Measurements from ENCODE around the gene CDH5. TPM values are rescaled to one million over a fixed set of nuclear protein-coding genes. Genes with fewer than 3 reads are reported as not detected.

The CDH5 gene
- total and polyA plus RNA-seq, 2 of the 8 experiments (the other 6 are each of a cell fraction or from before 2014, with no cell fraction given): 0.32 TPM

DNA sequence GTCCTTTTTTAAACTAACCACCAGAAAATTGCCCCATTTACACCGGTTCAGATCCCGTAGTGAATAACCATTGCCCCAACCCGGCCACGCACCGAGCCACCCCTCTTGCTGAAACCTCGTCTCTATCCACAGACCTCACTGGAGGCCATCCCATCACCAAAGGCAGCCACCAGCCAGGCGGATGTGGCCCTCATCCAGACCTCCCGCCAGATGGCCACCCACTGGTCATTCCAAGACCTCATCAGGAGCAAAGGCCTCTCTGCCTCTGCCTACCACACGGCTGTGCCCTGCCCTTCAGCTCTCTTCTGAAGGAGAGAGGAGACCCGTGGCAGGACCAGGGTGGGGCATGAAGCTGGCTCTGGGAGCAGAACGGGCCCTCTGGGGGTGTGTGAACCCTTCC is 38.2 kb upstream of the CDH5 start:
- Histone ChIP-seq H3K4me3 (ENCODE audit: extremely low read depth in 1 of 4, insufficient read depth in 2 of 4, low read depth in 3 of 4, low read length in 4 of 4) (no peak overlapping the region), H2BK15ac (ENCODE audit: low read length) (no peak overlapping the region), H3K79me2 (ENCODE audit: control insufficient read depth in 1 of 2, insufficient read depth in 2 of 2, low read length in 2 of 2) (no peaks in the 10 kb centered on the region), H2BK20ac (ENCODE audit: low read length) (no peak overlapping the region), H3K56ac (replicated peaks; ENCODE audit: insufficient read length, low read depth, low read length) (no peak overlapping the region), H4K8ac (ENCODE audit: extremely low read depth, insufficient read depth, low read length) (no peak overlapping the region), H2BK120ac (replicated peaks; ENCODE audit: low read depth, low read length) (no peak overlapping the region), H3K79me1 (ENCODE audit: low read depth, low read length) (no peaks in the 10 kb centered on the region), H3K27me3 (replicated peaks in 1 of 4; ENCODE audit: control insufficient read depth in 3 of 4, extremely low read depth in 1 of 4, insufficient read depth in 3 of 4, low read length in 3 of 4) (no peaks in the 10 kb centered on the region), H3K23ac (ENCODE audit: insufficient read length) (no peak overlapping the region), H3K27ac (ENCODE audit: low read depth, low read length) (no peak overlapping the region), H3K18ac (ENCODE audit: extremely low read depth, low read length) (no peak overlapping the region), H3K14ac (ENCODE audit: insufficient read length) (no peak overlapping the region), H3K4ac (replicated peaks; ENCODE audit: insufficient read length, low read depth, low read length) (no peak overlapping the region), H4K5ac (ENCODE audit: insufficient read length, low read depth, low read length) (no peak overlapping the region), H3K4me2 (ENCODE audit: insufficient read depth in 1 of 2, low read depth in 2 of 2, low read length in 2 of 2) (no peak overlapping the region), H2BK12ac (ENCODE audit: low read depth, low read length) (no peak overlapping the region), H2AK5ac (ENCODE audit: low read depth, low read length) (no peak overlapping the region), H3K23me2 (ENCODE audit: low read depth, low read length) (no peaks in the 10 kb centered on the region; the same call in 1 of the 2 replicates), H3K9ac (replicated peaks in 1 of 4; ENCODE audit: extremely low read depth in 1 of 4, low read depth in 3 of 4, low read length in 3 of 4) (no peak overlapping the region), H2BK5ac (ENCODE audit: low read depth, low read length) (no peak overlapping the region), H3K9me3 (ENCODE audit: insufficient read depth in 2 of 2, low read depth in 1 of 2, low read length in 1 of 2) (no peaks in the 10 kb centered on the region), H3K4me1 (replicated peaks in 1 of 4; ENCODE audit: control insufficient read depth in 3 of 4, insufficient read depth in 4 of 4, low read length in 3 of 4) (peaks cover 2 to 10% (median 4%) of the 10 kb centered on the region in 4 experiments; a peak in 6 of 7 replicates), H2AFZ (ENCODE audit: low read length) (no peak overlapping the region), H4K91ac (replicated peaks; ENCODE audit: insufficient read length, low read length) (no peak overlapping the region), H3K36me3 (ENCODE audit: control insufficient read depth in 2 of 4, insufficient read depth in 4 of 4, low read length in 3 of 4) (no peaks in the 10 kb centered on the region), H4K20me1 (replicated peaks in 1 of 2; ENCODE audit: control insufficient read depth in 1 of 2, insufficient read depth in 2 of 2, low read length in 2 of 2) (peaks cover 0 to 1% of the 10 kb centered on the region in 2 experiments)
- ChIA-PET POLR2A (ENCODE audit: partially characterized antibody) (no interaction called here), CTCF (ENCODE audit: partially characterized antibody) (interaction anchor here (1.0 to 21.2 kb wide), 4 partner anchors 11 to 28 kb away, joined by 3 to 271 read pairs (median 13); no protein-coding TSS in a partner anchor)
- FAIRE-seq: no peak
- TF ChIP-seq EP300 (IDR thresholded peaks at IDR 0.05; ENCODE audit: borderline replicate concordance in 1 of 2, low read depth in 2 of 2, low read length in 2 of 2) (no peak), CHD1 (IDR thresholded peaks at IDR 0.05; ENCODE audit: low read depth, low read length) (no peak), RAD21 (IDR thresholded peaks at IDR 0.05 in 1 of 2, conservative IDR thresholded peaks at IDR 0.05 in 1 of 2; ENCODE audit: low read depth in 2 of 2, low read length in 2 of 2) (no peak)
- 85% methylated on average over 11 of the region's 11 CpGs; no CpG with 5 or more reads in 1 of the 2 experiments for WGBS, 2 experiments (ENCODE audit: extremely low coverage in 1 of 2, insufficient coverage in 1 of 2, insufficient read length in 1 of 2, insufficient replicate concordance in 2 of 2, low coverage in 1 of 2, low lambda C conversion rate in 2 of 2, missing lambda C conversion rate in 1 of 2)
- no peak for DNase-seq (ENCODE audit: low read depth in 1 of 2, low spot score in 2 of 2)
